HEK293 (cell line): ENCODE data around the gene KCNAB1.

Source experiments
- BCL11A ChIP-seq: fragments of 450-650 bp; formaldehyde crosslinking; IDR thresholded peaks from 2 replicates; pipeline ENCODE4 v1.5.1; 2016; ENCODE audit warnings: low read depth, missing biosample characterization, missing genetic modification characterization
- ZBTB8A ChIP-seq: fragments of 450-650 bp; formaldehyde crosslinking; IDR thresholded peaks from 2 replicates; pipeline ENCODE4 v1.5.1; 2016; ENCODE audit warnings: missing biosample characterization, missing genetic modification characterization
- ZNF24 ChIP-seq: fragments of 450-650 bp; formaldehyde crosslinking; IDR thresholded peaks from 2 replicates; pipeline ENCODE4 v1.5.1; 2016; ENCODE audit warnings: missing biosample characterization, missing genetic modification characterization
- TF ChIP-seq, protein P1 (sequence below): fragments of 450-650 bp; formaldehyde crosslinking; IDR thresholded peaks from 2 replicates; pipeline ENCODE4 v1.5.1; 2016; ENCODE audit warnings: missing biosample characterization, missing genetic modification characterization
- TF ChIP-seq, protein P2 (sequence below): fragments of 450-650 bp; formaldehyde crosslinking; IDR thresholded peaks from 2 replicates; pipeline ENCODE4 v1.5.1; 2016; ENCODE audit warnings: missing biosample characterization, missing genetic modification characterization
- TF ChIP-seq, protein P3 (sequence below): fragments of 450-650 bp; formaldehyde crosslinking; IDR thresholded peaks from 2 replicates; pipeline ENCODE4 v1.5.1; 2016; ENCODE audit warnings: missing biosample characterization, missing genetic modification characterization
- TF ChIP-seq, protein P4 (sequence below): sonication (generic); formaldehyde crosslinking; IDR thresholded peaks from 2 replicates; pipeline ENCODE4 v1.8.1; 2022; ENCODE audit warnings: mild to moderate bottlenecking, moderate library complexity, missing genetic modification reagents

DNA sequence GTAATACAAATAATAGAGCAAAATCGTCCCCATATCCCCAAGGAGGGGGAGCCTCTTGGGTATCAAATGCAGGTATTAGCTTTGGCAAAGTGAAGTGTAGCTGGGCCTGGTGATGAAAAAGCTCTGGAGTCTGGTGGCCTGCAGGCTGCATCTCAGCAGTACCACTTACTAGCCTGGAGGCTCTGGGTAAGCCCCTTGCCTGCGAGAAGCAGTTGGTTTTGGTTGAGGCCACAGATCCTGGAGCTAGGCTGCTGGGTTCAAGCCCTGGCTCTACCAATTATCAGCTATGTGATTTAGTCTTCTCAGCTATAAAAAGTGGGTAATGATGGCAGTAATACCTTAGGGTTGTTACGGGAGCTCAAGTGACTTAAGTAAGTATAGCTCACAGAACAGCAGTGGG is 6.1 kb downstream of the KCNAB1 start:
- TF ChIP-seq, protein P1, sequence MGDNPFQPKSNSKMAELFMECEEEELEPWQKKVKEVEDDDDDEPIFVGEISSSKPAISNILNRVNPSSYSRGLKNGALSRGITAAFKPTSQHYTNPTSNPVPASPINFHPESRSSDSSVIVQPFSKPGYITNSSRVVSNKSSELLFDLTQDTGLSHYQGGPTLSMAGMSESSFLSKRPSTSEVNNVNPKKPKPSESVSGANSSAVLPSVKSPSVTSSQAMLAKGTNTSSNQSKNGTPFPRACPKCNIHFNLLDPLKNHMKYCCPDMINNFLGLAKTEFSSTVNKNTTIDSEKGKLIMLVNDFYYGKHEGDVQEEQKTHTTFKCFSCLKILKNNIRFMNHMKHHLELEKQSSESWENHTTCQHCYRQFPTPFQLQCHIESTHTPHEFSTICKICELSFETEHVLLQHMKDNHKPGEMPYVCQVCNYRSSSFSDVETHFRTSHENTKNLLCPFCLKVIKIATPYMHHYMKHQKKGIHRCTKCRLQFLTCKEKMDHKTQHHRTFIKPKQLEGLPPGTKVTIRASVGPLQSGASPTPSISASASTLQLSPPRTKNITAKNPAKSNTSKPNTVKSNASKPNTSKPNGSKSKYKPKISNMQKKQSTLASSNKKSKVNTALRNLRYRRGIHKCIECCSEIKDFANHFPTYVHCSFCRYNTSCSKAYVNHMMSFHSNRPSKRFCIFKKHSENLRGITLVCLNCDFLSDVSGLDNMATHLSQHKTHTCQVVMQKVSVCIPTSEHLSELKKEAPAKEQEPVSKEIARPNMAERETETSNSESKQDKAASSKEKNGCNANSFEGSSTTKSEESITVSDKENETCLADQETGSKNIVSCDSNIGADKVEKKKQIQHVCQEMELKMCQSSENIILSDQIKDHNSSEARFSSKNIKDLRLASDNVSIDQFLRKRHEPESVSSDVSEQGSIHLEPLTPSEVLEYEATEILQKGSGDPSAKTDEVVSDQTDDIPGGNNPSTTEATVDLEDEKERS, result no peak
- TF ChIP-seq, protein P2, sequence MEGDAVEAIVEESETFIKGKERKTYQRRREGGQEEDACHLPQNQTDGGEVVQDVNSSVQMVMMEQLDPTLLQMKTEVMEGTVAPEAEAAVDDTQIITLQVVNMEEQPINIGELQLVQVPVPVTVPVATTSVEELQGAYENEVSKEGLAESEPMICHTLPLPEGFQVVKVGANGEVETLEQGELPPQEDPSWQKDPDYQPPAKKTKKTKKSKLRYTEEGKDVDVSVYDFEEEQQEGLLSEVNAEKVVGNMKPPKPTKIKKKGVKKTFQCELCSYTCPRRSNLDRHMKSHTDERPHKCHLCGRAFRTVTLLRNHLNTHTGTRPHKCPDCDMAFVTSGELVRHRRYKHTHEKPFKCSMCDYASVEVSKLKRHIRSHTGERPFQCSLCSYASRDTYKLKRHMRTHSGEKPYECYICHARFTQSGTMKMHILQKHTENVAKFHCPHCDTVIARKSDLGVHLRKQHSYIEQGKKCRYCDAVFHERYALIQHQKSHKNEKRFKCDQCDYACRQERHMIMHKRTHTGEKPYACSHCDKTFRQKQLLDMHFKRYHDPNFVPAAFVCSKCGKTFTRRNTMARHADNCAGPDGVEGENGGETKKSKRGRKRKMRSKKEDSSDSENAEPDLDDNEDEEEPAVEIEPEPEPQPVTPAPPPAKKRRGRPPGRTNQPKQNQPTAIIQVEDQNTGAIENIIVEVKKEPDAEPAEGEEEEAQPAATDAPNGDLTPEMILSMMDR (tag by site-specific recombination), result no peak
- TF ChIP-seq, protein P3, sequence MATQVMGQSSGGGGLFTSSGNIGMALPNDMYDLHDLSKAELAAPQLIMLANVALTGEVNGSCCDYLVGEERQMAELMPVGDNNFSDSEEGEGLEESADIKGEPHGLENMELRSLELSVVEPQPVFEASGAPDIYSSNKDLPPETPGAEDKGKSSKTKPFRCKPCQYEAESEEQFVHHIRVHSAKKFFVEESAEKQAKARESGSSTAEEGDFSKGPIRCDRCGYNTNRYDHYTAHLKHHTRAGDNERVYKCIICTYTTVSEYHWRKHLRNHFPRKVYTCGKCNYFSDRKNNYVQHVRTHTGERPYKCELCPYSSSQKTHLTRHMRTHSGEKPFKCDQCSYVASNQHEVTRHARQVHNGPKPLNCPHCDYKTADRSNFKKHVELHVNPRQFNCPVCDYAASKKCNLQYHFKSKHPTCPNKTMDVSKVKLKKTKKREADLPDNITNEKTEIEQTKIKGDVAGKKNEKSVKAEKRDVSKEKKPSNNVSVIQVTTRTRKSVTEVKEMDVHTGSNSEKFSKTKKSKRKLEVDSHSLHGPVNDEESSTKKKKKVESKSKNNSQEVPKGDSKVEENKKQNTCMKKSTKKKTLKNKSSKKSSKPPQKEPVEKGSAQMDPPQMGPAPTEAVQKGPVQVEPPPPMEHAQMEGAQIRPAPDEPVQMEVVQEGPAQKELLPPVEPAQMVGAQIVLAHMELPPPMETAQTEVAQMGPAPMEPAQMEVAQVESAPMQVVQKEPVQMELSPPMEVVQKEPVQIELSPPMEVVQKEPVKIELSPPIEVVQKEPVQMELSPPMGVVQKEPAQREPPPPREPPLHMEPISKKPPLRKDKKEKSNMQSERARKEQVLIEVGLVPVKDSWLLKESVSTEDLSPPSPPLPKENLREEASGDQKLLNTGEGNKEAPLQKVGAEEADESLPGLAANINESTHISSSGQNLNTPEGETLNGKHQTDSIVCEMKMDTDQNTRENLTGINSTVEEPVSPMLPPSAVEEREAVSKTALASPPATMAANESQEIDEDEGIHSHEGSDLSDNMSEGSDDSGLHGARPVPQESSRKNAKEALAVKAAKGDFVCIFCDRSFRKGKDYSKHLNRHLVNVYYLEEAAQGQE (tag by site-specific recombination), result no peak
- TF ChIP-seq, protein P4, sequence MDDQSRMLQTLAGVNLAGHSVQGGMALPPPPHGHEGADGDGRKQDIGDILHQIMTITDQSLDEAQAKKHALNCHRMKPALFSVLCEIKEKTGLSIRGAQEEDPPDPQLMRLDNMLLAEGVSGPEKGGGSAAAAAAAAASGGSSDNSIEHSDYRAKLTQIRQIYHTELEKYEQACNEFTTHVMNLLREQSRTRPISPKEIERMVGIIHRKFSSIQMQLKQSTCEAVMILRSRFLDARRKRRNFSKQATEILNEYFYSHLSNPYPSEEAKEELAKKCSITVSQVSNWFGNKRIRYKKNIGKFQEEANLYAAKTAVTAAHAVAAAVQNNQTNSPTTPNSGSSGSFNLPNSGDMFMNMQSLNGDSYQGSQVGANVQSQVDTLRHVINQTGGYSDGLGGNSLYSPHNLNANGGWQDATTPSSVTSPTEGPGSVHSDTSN (CRISPR knock-in tag), result no peak
- TF ChIP-seq BCL11A (tag by site-specific recombination) (no peak), ZBTB8A (tag by site-specific recombination) (no peak), ZNF24 (no peak)
